GM10847 (cell line): ENCODE data around the gene PITPNC1.

ENCODE experiments used
- POLR2A ChIP-seq: IDR thresholded peaks from 2 replicates; pipeline ENCODE4 v1.6.1; 2011; ENCODE audit not compliant: insufficient read length; ENCODE audit errors: extremely low read depth

The PITPNC1 gene

DNA sequence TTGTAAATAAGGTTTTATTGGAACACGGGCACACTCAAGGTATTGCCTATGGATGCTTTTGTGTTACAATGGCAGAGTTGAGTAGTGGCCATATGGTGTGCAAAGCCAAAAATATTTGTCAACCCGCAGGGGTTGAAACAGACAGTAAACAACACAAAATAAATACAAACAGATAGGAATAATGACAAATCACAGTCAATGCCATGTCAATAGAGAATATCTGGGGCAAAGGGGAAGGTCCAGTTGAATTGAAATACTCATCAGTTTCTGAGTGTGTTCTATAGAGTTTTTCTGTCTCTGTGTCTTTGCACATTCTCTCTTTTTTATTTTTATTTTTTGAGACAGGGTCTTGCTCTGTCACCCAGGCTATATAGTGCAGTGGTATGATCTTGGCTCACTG, 37.5 kb downstream of the PITPNC1 start:
- no peak for TF ChIP-seq POLR2A

DNA sequence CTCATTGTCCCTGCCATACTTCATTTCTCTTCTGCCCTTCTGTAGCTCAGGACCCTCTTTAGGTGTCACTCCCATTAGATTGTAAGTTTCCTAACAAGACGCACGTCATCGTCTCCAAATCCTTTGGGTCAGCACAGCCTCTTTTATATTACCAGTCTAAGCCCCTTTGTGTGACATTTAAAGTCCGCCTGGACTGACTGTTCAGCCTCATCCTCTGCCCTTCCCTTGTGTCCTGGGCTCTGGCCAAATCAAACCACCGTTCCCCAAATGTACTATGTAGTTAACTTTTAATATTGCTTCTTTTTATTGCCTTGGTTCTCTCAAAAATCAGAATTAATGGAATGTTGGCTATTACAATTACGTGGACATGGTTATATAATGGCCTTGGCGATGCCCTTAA, 38.2 kb downstream of the PITPNC1 start:
- TF ChIP-seq POLR2A = no peak

DNA sequence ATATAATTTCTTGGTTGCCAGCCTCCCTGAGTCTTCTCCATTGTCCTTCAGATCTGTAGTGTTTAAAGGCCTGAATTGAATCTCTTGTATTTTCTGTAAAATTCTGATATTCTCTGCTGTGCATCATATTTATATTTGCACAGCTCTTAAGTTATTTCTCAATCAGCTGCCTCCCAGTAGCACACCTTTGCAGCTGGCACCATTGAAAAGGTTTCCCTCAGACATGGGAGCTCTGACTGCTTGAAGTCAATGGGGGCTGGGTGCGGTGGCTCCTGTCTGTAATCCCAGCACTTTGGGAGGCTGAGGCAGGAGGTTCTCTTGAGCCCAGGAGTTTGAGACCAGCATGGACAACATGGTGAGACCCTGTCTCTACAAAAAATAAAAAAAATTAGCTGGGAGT, 40.4 kb downstream of the PITPNC1 start:
- TF ChIP-seq POLR2A = no peak

DNA sequence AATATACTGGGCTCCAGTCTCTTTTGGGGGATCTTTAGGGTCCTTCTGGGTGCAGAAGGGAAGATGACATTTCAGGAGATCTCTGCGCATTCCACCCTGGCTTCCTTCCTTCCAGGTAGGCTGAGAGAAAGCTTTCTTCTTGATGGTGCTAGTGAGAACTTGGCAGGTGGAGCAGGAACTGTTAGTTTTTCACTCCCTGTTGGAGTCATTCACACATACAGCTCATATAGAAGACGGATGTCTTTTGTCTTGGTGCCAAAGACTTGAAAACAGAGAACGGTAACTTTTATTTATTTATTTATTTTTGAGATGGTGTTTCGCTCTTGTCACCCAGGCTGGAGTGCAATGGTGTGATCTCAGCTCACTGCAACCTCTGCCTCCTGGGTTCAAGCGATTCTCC, 43.9 kb downstream of the PITPNC1 start:
- TF ChIP-seq POLR2A = no peak

DNA sequence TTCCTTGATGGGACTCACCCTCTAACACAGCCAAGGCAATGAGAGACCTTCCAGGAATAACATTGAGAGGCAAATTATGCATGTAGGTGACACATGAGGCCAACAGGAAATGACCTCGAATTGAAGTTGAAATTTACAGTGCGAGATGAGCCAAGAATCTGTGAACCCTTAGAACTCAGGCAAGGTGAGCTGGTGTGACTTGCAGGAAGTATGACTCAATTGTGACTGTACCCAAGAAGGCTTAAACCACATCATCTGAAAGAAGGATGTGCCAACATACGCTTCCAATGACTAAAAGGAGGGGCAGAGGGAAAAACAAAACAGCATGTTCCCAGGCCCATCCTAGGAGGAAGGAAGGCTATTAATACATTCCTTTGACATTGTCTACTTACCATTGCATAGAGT, 44.8 kb downstream of the PITPNC1 start:
- no peak for TF ChIP-seq POLR2A

DNA sequence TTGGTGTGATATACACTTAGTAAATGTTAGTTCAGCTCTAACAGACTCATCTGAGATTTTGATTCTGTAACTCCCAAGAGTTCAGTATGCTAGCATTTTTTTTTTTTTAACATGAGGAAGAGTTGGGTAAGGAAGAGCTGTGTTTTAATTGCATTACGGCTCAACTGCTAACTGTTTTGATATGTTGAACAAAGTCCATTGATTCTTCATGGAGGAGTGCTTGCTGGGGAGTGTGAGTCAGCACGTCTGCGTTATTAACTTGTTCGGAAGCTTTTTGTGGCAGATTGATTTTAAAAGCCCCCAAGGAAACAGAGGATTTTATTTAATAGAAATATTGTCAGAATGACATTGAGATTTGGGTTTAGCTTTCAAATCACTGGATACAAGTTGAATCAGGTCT, 45.8 kb downstream of the PITPNC1 start:
- no peak for TF ChIP-seq POLR2A

DNA sequence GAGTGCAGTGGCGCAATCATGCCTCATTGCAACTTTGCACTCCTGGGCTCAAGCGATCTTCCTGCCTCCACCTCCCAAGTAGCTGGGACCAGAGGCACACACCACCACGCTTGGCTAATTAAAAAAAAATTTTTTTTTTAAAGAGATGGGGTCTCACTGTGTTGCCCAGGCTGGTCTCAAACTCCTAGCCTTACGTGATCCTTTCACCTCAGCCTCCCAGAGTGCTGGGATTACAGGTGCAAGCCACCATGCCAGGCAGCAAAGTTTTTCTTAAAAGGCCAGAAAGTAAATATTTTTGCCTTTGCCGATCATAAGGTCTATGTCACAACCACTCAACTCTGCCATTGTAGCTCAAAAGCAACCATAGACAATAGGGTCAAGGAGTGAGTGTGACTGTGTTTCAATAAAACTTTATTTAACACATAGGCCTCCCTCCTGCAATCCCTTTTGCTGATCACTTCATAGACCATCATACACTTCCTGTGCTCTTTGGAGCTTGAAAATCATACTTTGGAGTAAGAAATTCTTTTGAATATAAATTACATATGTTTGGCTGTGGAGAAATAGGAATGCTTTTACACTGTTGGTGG, 48.6 kb downstream of the PITPNC1 start:
- TF ChIP-seq POLR2A = no peak

DNA sequence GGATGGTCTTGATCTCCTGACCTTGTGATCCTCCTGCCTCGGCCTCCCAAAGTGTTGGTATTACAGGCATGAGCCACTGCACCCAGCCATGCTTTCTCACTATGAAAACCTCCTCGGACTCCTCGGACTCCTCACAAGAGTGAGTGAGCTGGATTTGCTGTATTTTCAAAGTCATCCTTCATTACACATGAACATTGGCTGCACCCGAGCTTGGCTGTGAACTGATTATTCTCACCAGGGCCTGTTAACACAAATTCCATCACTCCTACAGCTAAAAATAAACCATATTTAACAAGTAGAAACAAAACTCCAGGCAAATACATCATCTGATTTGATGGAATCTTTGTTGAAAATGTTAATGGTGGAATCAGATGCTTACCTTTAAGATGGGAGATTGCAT, 50.3 kb downstream of the PITPNC1 start:
- TF ChIP-seq POLR2A = no peak

DNA sequence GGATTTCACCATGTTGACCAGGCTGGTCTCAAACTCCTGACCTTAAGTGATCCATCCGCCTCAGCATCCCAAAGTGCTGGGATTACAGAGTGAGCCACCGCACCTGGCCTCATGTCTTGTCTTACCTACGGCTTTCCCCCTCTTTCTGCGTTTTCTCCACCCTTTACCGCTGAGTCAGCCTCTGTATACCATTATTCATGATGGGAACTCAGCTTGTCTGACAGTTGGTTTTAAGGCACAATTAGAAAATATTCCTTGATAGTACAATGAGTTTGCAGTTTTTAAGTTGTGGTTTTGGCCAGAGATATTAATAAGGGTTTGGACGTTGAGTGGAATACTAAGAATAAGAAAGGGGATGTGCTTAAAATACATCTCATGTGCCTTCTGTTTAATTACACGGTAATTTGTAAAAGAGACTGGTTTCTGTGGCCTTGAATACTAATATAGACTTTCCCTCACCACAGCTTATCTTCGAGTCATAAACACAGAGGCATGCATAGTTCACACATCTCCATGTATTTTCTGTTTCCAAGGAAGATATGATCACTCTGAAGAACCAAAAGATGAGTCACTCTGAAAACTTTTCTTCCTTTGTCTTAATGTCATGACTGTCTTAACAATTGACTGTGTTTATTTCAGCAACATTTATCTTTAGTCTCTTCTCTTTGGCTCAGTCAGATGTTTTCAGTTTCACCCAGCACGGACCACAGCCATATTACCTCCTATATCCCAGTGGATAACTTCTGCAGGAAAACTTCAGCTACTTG, 54.4 kb downstream of the PITPNC1 start:
- no peak for TF ChIP-seq POLR2A

DNA sequence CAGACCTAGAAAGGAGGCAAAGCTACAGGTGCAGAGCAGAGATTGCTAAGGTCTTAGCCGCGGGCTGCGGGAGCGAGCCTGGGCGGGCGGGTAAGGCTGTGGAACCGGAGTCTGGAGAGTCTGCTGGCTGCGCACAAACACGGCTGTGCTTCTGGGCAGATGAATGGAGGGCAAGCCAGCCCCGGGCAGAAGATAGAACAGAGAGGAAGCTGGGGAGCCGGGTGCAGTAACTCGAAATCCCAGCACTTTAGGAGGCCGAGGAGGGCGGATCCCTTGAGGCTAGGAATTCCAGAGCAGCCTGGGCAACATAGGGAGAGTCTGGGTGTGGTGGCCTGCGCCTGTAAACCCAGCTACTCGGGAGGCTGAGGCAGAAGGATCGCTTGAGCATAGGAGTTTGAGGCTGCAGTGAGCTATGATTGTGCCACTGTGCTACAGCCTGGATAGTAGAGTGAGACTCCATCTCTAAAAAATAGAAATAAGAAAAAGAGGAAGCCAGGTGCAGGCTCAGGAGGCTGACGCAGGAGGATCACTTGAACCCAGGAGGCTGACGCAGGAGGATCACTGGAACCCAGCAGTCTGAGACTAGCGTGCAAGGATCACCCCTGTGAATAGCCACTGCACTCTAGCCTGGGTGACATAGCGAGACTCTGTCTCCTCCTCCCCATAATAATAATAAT, 56.3 kb downstream of the PITPNC1 start:
- no peak for TF ChIP-seq POLR2A

DNA sequence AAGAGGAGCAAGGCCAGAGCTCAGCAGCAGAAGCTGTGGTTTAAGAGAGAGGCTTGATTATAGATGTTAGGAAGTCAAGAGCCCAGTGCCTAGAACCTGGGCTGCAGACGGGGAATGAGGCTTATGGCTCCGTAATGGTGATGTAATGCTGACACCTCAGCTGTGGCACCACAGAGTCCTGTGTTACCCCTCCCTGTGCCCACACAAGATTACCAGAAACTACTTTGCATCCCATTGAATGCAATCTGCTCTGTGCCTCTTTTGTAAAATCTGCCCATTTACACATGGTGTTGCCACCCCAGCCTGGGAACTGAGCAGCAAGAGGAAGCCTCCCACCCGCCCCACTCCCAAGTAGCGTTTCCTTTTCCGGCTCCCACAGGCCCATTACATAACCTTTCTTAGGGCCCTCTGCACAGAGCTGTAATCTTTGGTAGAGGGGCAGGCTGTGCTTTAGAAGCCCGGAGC, 57.0 kb downstream of the PITPNC1 start:
- TF ChIP-seq POLR2A = no peak

DNA sequence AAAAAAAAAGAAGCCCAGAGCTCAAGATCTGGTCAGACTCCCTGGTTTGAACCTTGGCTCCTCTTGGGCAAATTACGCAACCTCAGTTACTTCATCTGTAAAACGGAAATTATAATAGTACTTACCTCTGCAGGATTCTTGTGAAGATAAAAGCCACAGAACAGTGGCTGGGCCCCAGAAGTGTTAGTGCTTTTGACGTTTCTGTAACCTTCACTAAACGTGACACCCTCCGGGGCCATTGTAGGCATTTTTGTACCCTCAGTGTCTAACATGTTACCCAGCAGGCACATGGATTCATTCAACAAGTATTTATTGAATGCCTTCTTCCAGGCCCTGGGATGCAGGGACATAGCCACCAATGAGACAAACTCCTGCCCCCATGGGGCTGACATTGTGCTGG, 58.0 kb downstream of the PITPNC1 start:
- no peak for TF ChIP-seq POLR2A

DNA sequence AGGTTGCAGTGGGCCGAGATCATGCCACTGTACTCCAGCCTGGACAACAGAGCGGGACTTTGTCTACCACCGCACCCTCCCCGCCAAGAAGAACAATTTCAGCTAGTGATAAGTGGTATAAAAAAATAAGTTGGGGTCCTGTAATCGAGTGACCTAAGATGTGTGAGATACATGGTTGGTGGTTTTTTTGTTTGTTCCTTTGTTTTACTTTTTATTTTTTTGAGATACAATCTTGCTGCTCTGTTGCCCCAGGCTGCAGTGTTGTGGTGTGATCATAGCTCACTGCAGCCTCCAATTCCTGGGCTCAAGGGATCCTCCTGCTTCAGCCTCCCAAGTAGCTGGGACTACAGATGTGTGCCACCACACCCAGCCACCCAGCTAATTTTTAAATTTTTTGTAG, 58.7 kb downstream of the PITPNC1 start:
- no peak for TF ChIP-seq POLR2A

DNA sequence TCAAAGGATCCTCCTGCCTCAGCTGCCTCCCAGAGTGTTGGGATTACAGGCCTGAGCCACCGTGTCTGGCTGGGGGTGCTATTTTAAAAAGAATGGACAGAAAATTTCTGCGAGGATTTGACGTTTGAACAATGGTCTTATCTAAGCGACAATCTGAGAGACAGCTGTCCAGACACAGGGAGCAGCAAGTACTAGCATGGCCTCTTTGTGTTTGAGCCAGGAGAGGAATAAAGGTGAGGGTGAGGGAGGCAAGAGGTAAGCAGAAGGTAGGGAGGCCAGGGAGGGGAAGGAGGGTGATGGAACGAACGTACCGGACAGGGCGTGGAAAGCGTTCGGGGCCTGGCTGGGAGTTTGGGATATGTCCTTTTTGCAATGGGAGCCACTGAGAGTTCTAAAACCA, 59.2 kb downstream of the PITPNC1 start:
- no peak for TF ChIP-seq POLR2A

DNA sequence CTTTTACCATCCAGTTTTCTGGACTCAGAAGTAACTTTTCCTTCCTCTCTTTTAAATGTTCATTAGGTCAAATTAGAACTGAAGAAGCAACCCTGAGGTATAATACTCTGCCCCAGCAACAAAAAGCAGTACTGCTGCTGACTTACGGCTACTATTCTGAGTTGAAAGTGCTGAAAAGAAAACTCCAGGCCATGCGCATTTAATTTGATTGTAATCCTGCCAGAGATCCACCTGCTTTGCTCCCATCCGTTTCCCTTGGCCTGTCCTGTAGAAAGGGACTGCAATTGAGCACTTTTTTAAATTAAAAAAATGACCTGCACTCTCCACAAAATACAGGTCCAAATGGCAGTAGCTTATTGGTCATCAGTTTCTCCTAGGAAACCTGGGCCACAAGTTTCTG, 61.6 kb downstream of the PITPNC1 start:
- no peak for TF ChIP-seq POLR2A

DNA sequence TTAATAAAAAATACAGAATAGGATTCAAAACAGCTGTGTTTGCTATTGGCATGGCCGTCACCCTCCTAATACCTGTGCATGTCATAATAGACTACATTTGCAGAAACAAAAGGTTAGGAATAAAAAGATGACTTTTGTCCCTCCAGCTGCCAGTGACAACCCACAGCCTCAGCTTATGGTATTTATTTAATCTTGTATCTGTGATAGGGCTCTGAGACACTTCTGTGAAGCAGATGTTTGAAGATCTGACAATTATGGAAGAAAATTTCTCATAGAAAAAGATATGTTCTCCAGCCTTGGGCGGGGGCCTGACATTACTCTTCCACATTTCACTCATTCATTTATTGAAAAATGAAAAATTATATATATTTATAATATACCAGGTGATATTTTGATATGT, 62.2 kb downstream of the PITPNC1 start:
- no peak for TF ChIP-seq POLR2A

DNA sequence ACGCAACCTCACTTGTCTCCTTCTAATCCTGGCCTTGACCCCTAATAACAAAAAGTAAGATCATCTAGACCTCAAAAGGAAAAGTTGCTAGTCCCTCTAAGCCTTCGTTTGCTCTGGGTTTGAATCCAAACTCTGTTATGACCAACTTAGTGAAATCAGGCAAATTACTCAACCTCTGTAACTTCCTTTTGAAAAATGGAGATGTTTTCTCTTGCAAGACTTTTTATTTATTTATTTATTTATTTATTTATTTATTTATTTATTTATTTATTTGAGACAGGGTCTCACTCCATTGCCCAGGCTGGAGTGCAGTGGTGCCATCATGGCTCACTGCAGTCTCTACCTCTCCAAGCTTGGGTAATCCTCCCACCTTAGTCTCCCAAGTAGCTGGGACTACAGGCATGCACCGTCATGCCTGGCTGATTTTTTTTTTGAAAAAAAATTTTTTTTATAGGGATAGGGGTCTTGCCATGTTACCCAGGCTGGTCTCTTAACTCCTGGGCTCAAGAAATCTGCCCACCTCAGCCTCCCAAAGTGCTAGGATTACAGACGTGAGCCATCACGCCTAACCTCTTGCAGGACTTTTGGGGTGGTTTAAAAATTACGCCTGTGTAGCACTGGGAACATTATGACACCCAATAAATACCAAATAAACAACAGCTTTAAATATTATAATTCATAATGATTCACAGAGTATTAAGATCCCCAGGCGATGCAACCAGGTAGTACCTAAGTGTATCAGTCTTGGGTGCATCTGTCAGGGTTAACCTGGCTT, 63.4 kb downstream of the PITPNC1 start:
- no peak for TF ChIP-seq POLR2A
